Measurements from ENCODE around the gene PLIN5. TPM values are rescaled to one million over a fixed set of nuclear protein-coding genes. Genes with fewer than 3 reads are reported as not detected.
A peak's percentile ranks its signal among the peaks of the same experiment; 100 is the strongest.

The PLIN5 gene
- total RNA-seq, 1 donor from 2014 or later, result 17.2 TPM

DNA sequence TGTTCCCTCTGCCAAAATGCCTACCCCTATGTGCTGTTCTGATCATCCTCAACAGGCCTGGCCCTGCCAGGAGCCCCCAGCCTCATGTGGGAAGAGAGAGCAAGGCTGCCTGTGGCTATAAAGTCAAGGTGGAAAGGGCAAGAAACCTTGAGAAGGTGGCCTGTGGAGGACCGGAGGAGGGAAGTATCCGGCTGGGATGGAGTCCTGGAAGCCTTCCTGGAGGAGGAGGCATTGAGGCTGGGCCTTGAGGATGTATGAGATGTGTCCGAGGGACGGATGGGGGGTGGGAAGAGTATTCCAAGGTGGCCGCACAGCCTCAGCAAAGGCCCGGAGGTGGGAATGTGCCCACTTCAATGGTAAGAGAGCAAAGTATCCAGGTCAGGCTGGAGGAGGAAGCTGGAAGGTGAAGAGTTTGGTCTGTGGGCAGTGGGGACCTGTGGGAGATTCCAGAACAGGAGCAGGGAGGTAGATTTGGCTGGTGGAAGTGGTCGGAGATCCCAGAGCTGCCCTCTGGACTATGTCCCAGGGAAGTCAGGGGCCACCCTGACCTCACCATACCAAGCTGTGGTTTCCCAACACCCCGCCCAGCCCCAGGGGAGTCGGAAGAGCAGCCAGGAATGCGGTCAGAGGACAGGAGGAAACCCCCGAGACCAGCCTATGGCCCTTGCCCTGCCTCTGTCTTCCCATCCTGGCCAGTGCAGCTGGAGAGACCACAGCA is 13.7 kb downstream of the PLIN5 start:
- intact Hi-C loops (cut with DNase I), result no loop called here
- Histone ChIP-seq H3K9me3 (no peaks in the 10 kb centered on the region), H3K4me3 (no peak overlapping the region), H3K27me3 (no peaks in the 10 kb centered on the region), H3K36me3 (no peaks in the 10 kb centered on the region), H3K27ac (no peak overlapping the region), H3K4me1 (no peaks in the 10 kb centered on the region)
- TF ChIP-seq, protein P1, sequence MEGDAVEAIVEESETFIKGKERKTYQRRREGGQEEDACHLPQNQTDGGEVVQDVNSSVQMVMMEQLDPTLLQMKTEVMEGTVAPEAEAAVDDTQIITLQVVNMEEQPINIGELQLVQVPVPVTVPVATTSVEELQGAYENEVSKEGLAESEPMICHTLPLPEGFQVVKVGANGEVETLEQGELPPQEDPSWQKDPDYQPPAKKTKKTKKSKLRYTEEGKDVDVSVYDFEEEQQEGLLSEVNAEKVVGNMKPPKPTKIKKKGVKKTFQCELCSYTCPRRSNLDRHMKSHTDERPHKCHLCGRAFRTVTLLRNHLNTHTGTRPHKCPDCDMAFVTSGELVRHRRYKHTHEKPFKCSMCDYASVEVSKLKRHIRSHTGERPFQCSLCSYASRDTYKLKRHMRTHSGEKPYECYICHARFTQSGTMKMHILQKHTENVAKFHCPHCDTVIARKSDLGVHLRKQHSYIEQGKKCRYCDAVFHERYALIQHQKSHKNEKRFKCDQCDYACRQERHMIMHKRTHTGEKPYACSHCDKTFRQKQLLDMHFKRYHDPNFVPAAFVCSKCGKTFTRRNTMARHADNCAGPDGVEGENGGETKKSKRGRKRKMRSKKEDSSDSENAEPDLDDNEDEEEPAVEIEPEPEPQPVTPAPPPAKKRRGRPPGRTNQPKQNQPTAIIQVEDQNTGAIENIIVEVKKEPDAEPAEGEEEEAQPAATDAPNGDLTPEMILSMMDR (IDR thresholded peaks at IDR 0.05), result no peak
- DNase-seq (no peak), ATAC-seq (no peak)

- no peak overlapping the region for H3K27ac ChIP-seq
- DNase-seq, result no peak
Measured at GRCh38 chr19:4519521-4520277, 15.3 kb downstream of the PLIN5 start.

DNA sequence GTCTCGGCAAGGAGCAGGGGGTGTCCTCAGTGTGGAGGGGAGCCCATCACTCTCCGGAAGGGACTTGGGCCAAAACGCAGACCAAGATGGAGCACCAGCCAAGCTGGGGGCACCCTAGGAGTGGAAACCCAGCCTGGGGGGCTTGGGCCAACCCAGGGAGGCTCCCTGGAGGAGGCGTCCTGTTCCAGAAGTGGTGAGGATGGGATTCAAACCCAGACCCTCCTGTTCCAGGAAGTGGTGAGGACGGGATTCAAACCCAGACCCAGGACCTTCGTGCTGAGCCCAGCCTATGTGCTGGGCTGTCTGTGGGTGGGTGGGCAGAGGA is 15.9 kb downstream of the PLIN5 start:
- no peaks in the 10 kb centered on the region for H3K36me3 ChIP-seq
- ATAC-seq (no peak), DNase-seq (no peak)
- no peak overlapping the region for H3K27ac ChIP-seq
- intact Hi-C loops (cut with DNase I), result no loop called here
- TF ChIP-seq, protein P1 (IDR thresholded peaks at IDR 0.05), result no peak
- H3K9me3 ChIP-seq, result no peaks in the 10 kb centered on the region
- H3K4me3 ChIP-seq, result no peak overlapping the region
- H3K4me1 ChIP-seq, result no peaks in the 10 kb centered on the region
- H3K27me3 ChIP-seq, result no peaks in the 10 kb centered on the region

More at GRCh38 chr19:4519521-4520277, 15.3 kb downstream of the PLIN5 start:
- Histone ChIP-seq H3K4me3 (no peak overlapping the region), H3K4me1 (no peaks in the 10 kb centered on the region), H3K9me3 (no peaks in the 10 kb centered on the region), H3K36me3 (no peaks in the 10 kb centered on the region), H3K27me3 (no peaks in the 10 kb centered on the region)
- ATAC-seq, result no peak
- intact Hi-C loops (cut with DNase I), result no loop called here
- TF ChIP-seq, protein P1 (IDR thresholded peaks at IDR 0.05), result no peak

DNA sequence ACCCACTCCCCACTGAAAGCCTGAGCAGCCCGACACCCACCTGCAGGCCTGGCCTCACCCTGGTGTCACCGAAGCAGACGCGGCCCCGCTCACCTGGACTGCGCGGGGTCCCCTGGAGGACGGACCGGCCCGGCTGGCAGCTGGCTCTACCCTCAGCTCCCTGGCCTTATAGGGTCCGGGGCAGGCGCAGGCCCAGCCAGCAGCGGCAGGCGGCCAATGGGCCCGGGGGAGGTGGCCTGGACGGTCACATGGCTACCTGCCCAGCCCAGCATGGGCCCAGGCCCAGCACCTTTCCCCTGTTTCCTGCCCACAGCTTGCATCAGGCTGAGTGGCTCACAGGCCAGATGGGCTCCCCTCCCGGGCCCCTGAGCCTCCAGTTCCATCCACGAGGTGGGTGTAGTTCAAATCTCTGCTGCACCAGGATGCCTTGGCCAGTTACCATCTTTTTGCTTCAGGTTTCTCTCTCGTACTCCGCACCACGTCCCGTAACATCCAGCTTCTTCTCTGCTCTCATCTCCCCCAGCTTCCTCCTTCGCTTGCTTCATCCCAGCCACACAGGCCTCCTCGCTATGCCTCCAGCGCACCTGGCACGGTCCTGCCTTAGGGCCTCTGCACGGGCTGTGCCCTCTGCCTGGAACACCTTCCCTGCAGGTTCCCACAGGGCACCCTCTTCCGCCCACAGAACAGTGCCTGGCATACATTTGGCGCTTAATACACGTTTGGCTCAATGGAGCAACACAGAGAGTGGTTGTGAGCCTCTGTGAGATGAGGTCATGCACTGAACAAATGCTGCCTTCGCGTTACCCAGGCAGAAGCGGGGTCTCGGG is 16.5 kb downstream of the PLIN5 start, which contains the start of gene PLIN4:
Gene PLIN4 (minus strand): TSS at position 142 of the 827 bp plus-strand sequence. CDS start 214 bp downstream, outside the sequence.
- intact Hi-C loops (cut with DNase I), result no loop called here
- peak; percentile 13 for ATAC-seq
- H3K36me3 ChIP-seq, result no peaks in the 10 kb centered on the region
- no peaks in the 10 kb centered on the region for H3K4me1 ChIP-seq
- no peak within 1 kb of the TSS for H3K4me3 ChIP-seq
- no peaks in the 10 kb centered on the region for H3K9me3 ChIP-seq
- DNase-seq, result no peak
- H3K27me3 ChIP-seq, result no peaks in the 10 kb centered on the region
- TF ChIP-seq, protein P1 (IDR thresholded peaks at IDR 0.05), result no peak
- no peak within 1 kb of the TSS for H3K27ac ChIP-seq

DNA sequence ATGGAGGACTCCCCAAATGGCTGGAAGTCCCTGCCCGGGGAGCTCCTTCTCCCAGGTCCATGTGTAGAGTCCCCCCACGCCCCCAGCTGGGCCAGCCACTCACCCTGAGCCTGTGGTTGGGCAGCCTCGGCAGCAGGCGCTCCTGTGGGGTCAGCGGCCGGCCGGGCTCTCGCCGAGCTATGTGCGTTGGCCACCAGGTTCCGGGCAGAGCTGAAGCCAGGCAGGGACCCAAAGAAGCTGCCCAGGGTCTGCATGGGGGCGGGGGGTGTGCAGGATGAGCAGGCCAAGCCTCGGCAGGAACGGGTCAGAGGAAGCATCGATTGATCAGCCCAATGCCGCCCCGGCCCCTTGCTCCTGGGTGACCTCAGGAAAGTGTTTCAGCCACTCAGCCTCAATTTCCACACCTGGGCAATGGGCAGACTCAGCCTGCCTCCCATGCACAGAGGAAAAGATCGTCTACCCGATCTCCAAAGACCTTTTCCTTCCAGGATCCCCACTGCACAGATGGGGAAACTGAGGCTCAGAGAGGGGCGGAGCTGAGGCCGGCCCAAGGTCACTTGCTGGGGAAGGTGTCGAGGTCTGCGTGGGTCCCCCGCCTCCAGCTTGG is 17.5 kb downstream of the PLIN5 start:
- Histone ChIP-seq H3K4me1 (no peaks in the 10 kb centered on the region), H3K27me3 (no peaks in the 10 kb centered on the region), H3K4me3 (no peak overlapping the region), H3K27ac (no peak overlapping the region), H3K9me3 (no peaks in the 10 kb centered on the region), H3K36me3 (no peaks in the 10 kb centered on the region)
- TF ChIP-seq, protein P1 (IDR thresholded peaks at IDR 0.05), result no peak
- no peak for ATAC-seq
- DNase-seq, result no peak
- intact Hi-C loops (cut with DNase I), result no loop called here
